MM.1S (cell line): ENCODE measurements around the gene RIN1.

Experiments used
- DNase-seq: peaks from one replicate; pipeline ENCODE4 v3.0.0-alpha.2; 2015
- H2AFZ ChIP-seq: fragments of 300-600 bp; sonication (generic); 2 replicates; pipeline ENCODE4 v1.6.0; 2016; ENCODE audit warnings: antibody characterized with exemption, low read length
- H3F3A ChIP-seq: fragments of 300-600 bp; sonication (generic); 2 replicates; pipeline ENCODE4 v1.6.1; 2016; ENCODE audit warnings: mild to moderate bottlenecking, antibody characterized with exemption, low read length, moderate library complexity, mixed read lengths; ENCODE audit not compliant: insufficient read depth
- H3K27ac ChIP-seq: fragments of 300-600 bp; sonication (generic); 2 replicates; pipeline ENCODE4 v1.5.1; 2016; ENCODE audit warnings: mild to moderate bottlenecking, low read length
- H3K27me3 ChIP-seq: fragments of 300-600 bp; sonication (generic); replicated peaks from 2 replicates; pipeline ENCODE4 v1.6.0; 2016; ENCODE audit warnings: low read length; ENCODE audit not compliant: insufficient read depth
- H3K36me3 ChIP-seq: fragments of 300-600 bp; sonication (generic); replicated peaks from 2 replicates; pipeline ENCODE4 v1.6.1; 2016; ENCODE audit warnings: mild to moderate bottlenecking, low read length, mixed read lengths; ENCODE audit not compliant: insufficient read depth
- H3K4me1 ChIP-seq: fragments of 300-600 bp; sonication (generic); 2 replicates; pipeline ENCODE4 v1.6.1; 2016; ENCODE audit warnings: low read length, mixed read lengths
- H3K4me2 ChIP-seq: fragments of 300-600 bp; sonication (generic); 2 replicates; pipeline ENCODE4 v1.6.0; 2016; ENCODE audit warnings: low read depth, low read length
- H3K4me3 ChIP-seq: fragments of 300-600 bp; sonication (generic); 2 replicates; pipeline ENCODE4 v1.5.1; 2016; ENCODE audit warnings: low read length, mixed read lengths
- H3K79me2 ChIP-seq: fragments of 300-600 bp; sonication (generic); 2 replicates; pipeline ENCODE4 v1.6.1; 2016; ENCODE audit warnings: mixed run types, low read length, mixed read lengths
- H3K9ac ChIP-seq: fragments of 300-600 bp; sonication (generic); 2 replicates; pipeline ENCODE4 v1.6.1; 2016; ENCODE audit warnings: low read length, mixed read lengths
- H3K9me2 ChIP-seq: fragments of 300-600 bp; sonication (generic); replicated peaks from 2 replicates; pipeline ENCODE4 v1.6.1; 2016; ENCODE audit warnings: mild to moderate bottlenecking, low read length, mixed read lengths; ENCODE audit not compliant: insufficient read depth
- H3K9me3 ChIP-seq: fragments of 300-600 bp; sonication (generic); replicated peaks from 2 replicates; pipeline ENCODE4 v1.6.1; 2016; ENCODE audit warnings: mild to moderate bottlenecking, low read length, mixed read lengths; ENCODE audit not compliant: insufficient read depth
- H4K20me1 ChIP-seq: fragments of 300-600 bp; sonication (generic); 2 replicates; pipeline ENCODE4 v1.6.1; 2016; ENCODE audit warnings: mild to moderate bottlenecking, low read length, moderate library complexity, mixed read lengths; ENCODE audit not compliant: insufficient read depth
- CTCF ChIP-seq: fragments of 300-600 bp; sonication (generic); IDR thresholded peaks from 2 replicates; pipeline ENCODE4 v1.5.1; 2016; ENCODE audit warnings: antibody characterized with exemption, low read length, mixed read lengths
- EZH2 ChIP-seq: fragments of 300-600 bp; sonication (generic); optimal IDR thresholded peaks from 2 replicates; pipeline ENCODE3; 2017; ENCODE audit warnings: low read depth, mild to moderate bottlenecking, antibody characterized with exemption, low read length, mixed read lengths
- EZH2phosphoT487 ChIP-seq: fragments of 300-600 bp; sonication (generic); IDR thresholded peaks from 2 replicates; pipeline ENCODE4 v1.6.1; 2018; ENCODE audit warnings: antibody characterized with exemption, low read length

Gene RIN1

GRCh38 chr11:66368484-66368883 lies 32.2 kb upstream of the RIN1 start:
- Histone ChIP-seq H2AFZ (no peak overlapping the region), H3K4me2 (no peak overlapping the region), H3K4me3 (no peak overlapping the region), H3F3A (no peaks in the 10 kb centered on the region), H3K9me2 (no peaks in the 10 kb centered on the region), H3K79me2 (no peaks in the 10 kb centered on the region), H3K9me3 (no peaks in the 10 kb centered on the region), H3K27me3 (peaks cover 82% of the 10 kb centered on the region), H3K36me3 (no peaks in the 10 kb centered on the region), H3K4me1 (no peaks in the 10 kb centered on the region), H3K9ac (no peak overlapping the region), H4K20me1 (no peaks in the 10 kb centered on the region), H3K27ac (no peak overlapping the region)
- TF ChIP-seq EZH2 (no peak), EZH2phosphoT487 (no peak), CTCF (no peak)
- no peak for DNase-seq

GRCh38 chr11:66367561-66368312 lies 31.5 kb upstream of the RIN1 start:
- Histone ChIP-seq H3K79me2 (no peaks in the 10 kb centered on the region), H3K27ac (no peak overlapping the region), H2AFZ (no peak overlapping the region), H3K27me3 (peaks cover 79% of the 10 kb centered on the region), H3K9me2 (no peaks in the 10 kb centered on the region), H3K9me3 (no peaks in the 10 kb centered on the region), H3K9ac (no peak overlapping the region), H3K36me3 (no peaks in the 10 kb centered on the region), H3K4me2 (no peak overlapping the region), H3K4me1 (no peaks in the 10 kb centered on the region), H3K4me3 (no peak overlapping the region), H4K20me1 (no peaks in the 10 kb centered on the region), H3F3A (no peaks in the 10 kb centered on the region)
- DNase-seq = no peak
- TF ChIP-seq EZH2 (no peak), EZH2phosphoT487 (no peak), CTCF (no peak)

GRCh38 chr11:66366844-66367477 lies 30.7 kb upstream of the RIN1 start:
- no peaks in the 10 kb centered on the region for H3F3A ChIP-seq
- no peaks in the 10 kb centered on the region for H4K20me1 ChIP-seq
- DNase-seq = no peak
- no peak overlapping the region for H3K27ac ChIP-seq
- no peak overlapping the region for H3K9ac ChIP-seq
- no peaks in the 10 kb centered on the region for H3K9me3 ChIP-seq
- H3K4me3 ChIP-seq = no peak overlapping the region
- H3K27me3 ChIP-seq = peaks cover 78% of the 10 kb centered on the region
- TF ChIP-seq CTCF = no peak
- no peak for TF ChIP-seq EZH2
- no peak for TF ChIP-seq EZH2phosphoT487
- no peaks in the 10 kb centered on the region for H3K9me2 ChIP-seq
- H2AFZ ChIP-seq = no peak overlapping the region
- H3K79me2 ChIP-seq = no peaks in the 10 kb centered on the region
- no peaks in the 10 kb centered on the region for H3K36me3 ChIP-seq
- H3K4me2 ChIP-seq = no peak overlapping the region
- H3K4me1 ChIP-seq = no peaks in the 10 kb centered on the region
